ENCODE data around the gene YRDC. TPM values are rescaled to one million over a fixed set of nuclear protein-coding genes. Genes with fewer than 3 reads are reported as not detected.
"Not testable (repeated sequence)": the region's sequence is repeated elsewhere in the genome, so short reads cannot be mapped to it uniquely, and the experiment has no call there.

The YRDC gene
- total RNA-seq, 6 donors from 2014 or later: 4.2 to 22.2 (median 13.3) TPM

GRCh38 chr1:37782491-37782890, 25.5 kb downstream of the YRDC start:
- TF ChIP-seq, protein P1, sequence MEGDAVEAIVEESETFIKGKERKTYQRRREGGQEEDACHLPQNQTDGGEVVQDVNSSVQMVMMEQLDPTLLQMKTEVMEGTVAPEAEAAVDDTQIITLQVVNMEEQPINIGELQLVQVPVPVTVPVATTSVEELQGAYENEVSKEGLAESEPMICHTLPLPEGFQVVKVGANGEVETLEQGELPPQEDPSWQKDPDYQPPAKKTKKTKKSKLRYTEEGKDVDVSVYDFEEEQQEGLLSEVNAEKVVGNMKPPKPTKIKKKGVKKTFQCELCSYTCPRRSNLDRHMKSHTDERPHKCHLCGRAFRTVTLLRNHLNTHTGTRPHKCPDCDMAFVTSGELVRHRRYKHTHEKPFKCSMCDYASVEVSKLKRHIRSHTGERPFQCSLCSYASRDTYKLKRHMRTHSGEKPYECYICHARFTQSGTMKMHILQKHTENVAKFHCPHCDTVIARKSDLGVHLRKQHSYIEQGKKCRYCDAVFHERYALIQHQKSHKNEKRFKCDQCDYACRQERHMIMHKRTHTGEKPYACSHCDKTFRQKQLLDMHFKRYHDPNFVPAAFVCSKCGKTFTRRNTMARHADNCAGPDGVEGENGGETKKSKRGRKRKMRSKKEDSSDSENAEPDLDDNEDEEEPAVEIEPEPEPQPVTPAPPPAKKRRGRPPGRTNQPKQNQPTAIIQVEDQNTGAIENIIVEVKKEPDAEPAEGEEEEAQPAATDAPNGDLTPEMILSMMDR (IDR thresholded peaks at IDR 0.05): no peak
- TF ChIP-seq POLR2A (IDR thresholded peaks at IDR 0.05) (no peak), EP300 (IDR thresholded peaks at IDR 0.05) (no peak), POLR2AphosphoS5 (IDR thresholded peaks at IDR 0.05) (no peak)
- H3K27ac ChIP-seq: no peak overlapping the region
- ATAC-seq (ENCODE audit: low FRiP score in 2 of 2): no peak
- H3K36me3 ChIP-seq: no peaks in the 10 kb centered on the region
- H3K27me3 ChIP-seq: no peaks in the 10 kb centered on the region
- DNase-seq: peak in 1 of 2 donors; percentile 54
- no peaks in the 10 kb centered on the region for H3K4me1 ChIP-seq
- no peak overlapping the region for H3K4me3 ChIP-seq
- H3K9me3 ChIP-seq: no peaks in the 10 kb centered on the region
- 79 to 83% methylated on average over 17 of the region's 17 CpGs for WGBS, 2 donors

DNA sequence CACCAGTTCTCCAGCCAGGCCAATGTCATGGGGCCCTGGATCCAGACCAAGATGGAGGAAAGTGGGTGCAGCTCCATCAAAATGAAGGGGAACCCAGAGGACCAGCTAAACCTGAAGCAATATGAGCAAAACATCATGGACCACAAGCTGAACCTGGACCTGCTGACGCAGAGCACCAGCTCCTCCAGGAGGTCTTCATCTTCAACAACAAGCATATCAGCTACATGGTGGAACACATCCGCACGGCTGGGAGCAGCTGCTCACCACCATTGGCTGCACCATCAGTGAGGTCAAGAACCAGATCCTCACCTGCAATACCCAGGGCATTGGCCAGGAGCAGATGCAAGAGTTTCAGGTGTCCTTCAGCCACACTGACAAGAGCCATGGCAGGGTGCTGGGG, 29.4 kb downstream of the YRDC start:
- ATAC-seq (ENCODE audit: low FRiP score in 2 of 2) (peak in 1 of 2 donors; percentile 46), DNase-seq (no peak)
- Histone ChIP-seq H3K4me3 (no peak overlapping the region), H3K27me3 (no peaks in the 10 kb centered on the region), H3K27ac (no peak overlapping the region), H3K9me3 (no peaks in the 10 kb centered on the region), H3K4me1 (no peaks in the 10 kb centered on the region), H3K36me3 (no peaks in the 10 kb centered on the region)
- TF ChIP-seq POLR2A (IDR thresholded peaks at IDR 0.05) (no peak), POLR2AphosphoS5 (IDR thresholded peaks at IDR 0.05) (no peak), EP300 (IDR thresholded peaks at IDR 0.05) (no peak)
- TF ChIP-seq, protein P1 (IDR thresholded peaks at IDR 0.05): no peak
- 91% methylated on average over 3 of the region's 3 CpGs; no CpG with 5 or more reads in 1 of the 2 donors for WGBS, 2 donors

DNA sequence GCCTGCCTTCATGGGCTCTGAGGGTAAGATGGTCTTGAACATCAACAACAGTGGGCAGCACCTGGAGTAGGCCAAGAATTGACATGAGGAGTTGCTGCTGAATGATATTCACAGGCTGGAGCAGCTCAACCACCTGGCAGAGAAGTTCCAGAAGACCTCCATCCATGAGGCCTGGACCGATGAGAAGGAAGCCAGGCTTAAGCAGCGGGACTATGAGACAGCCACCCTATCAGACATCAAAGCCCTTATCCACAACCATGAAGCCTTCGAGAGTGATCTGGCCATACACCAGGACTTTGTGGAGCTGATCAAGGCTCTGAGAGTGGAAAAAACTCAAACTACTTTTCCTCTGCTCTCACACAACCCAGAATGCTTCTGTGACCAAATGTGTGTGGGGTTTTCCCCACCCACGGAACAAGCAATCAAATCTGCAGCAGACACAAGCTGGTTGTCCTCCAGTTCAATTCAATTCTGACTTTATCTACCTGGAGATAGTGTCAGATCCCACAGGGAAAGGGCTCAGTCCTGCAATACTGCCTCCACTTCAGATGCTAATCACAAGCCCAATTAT, 31.0 kb downstream of the YRDC start:
- Histone ChIP-seq H3K27me3 (no peaks in the 10 kb centered on the region), H3K36me3 (no peaks in the 10 kb centered on the region), H3K27ac (no peak overlapping the region), H3K4me1 (no peaks in the 10 kb centered on the region), H3K4me3 (no peak overlapping the region), H3K9me3 (no peaks in the 10 kb centered on the region)
- 73 to 80% methylated on average over 3 to 4 of the region's 4 CpGs for WGBS, 2 donors
- TF ChIP-seq EP300 (IDR thresholded peaks at IDR 0.05) (no peak), POLR2AphosphoS5 (IDR thresholded peaks at IDR 0.05) (no peak), POLR2A (IDR thresholded peaks at IDR 0.05) (no peak)
- TF ChIP-seq, protein P1 (IDR thresholded peaks at IDR 0.05): no peak
- no peak for ATAC-seq (ENCODE audit: low FRiP score in 2 of 2)
- no peak for DNase-seq

GRCh38 chr1:37771440-37771839, 36.6 kb downstream of the YRDC start:
- not testable (repeated sequence) for H3K9me3 ChIP-seq; ATAC-seq (ENCODE audit: low FRiP score in 2 of 2); H3K4me3 ChIP-seq; H3K27me3 ChIP-seq; H3K4me1 ChIP-seq; H3K27ac ChIP-seq; H3K36me3 ChIP-seq; DNase-seq

GRCh38 chr1:37767488-37767887, 40.5 kb downstream of the YRDC start:
- no peak for ATAC-seq (ENCODE audit: low FRiP score in 2 of 2)
- H3K27me3 ChIP-seq: peaks cover 0 to 25% (median 12%) of the 10 kb centered on the region in 4 donors
- WGBS, 2 donors: 7 to 31% methylated on average over 2 of the region's 2 CpGs

More at GRCh38 chr1:37767488-37767887, 40.5 kb downstream of the YRDC start:
- DNase-seq: no peak
- Histone ChIP-seq H3K27ac (no peak overlapping the region), H3K36me3 (no peaks in the 10 kb centered on the region), H3K4me1 (peaks cover 0 to 6% (median 0%) of the 10 kb centered on the region in 4 donors), H3K4me3 (no peak overlapping the region), H3K9me3 (no peaks in the 10 kb centered on the region)
- no peak for TF ChIP-seq EP300 (IDR thresholded peaks at IDR 0.05)
- TF ChIP-seq, protein P1 (IDR thresholded peaks at IDR 0.05): no peak
- no peak for TF ChIP-seq POLR2AphosphoS5 (IDR thresholded peaks at IDR 0.05)
- no peak for TF ChIP-seq POLR2A (IDR thresholded peaks at IDR 0.05)
